VCaP (cell line): ENCODE measurements around the gene SERTAD3.

ENCODE experiments used
- H3K27ac ChIP-seq: fragments of 450-650 bp; 2 replicates; pipeline ENCODE4 v1.5.1; 2017
- CTCF ChIP-seq: fragments of 450-650 bp; conservative IDR thresholded peaks from 2 replicates; pipeline ENCODE4 v1.5.1; 2017; ENCODE audit warnings: mild to moderate bottlenecking, moderate library complexity

Gene SERTAD3

GRCh38 chr19:40421993-40422747 lies 22.0 kb downstream of the SERTAD3 start:
- H3K27ac ChIP-seq, result peak overlapping the region; percentile 95
- no peak for TF ChIP-seq CTCF

GRCh38 chr19:40420766-40421765 lies 23.1 kb downstream of the SERTAD3 start:
- peak overlapping the region; percentile 95 for H3K27ac ChIP-seq
- TF ChIP-seq CTCF, result peak; percentile 98

- peak overlapping the region; percentile 95 for H3K27ac ChIP-seq
- TF ChIP-seq CTCF, result 0 out of 2 replicates have a peak, but pooled peaks have one; percentile 2
These were observed 23.7 kb downstream of the SERTAD3 start for GRCh38 chr19:40420451-40420765.

GRCh38 chr19:40419780-40420179 lies 24.4 kb downstream of the SERTAD3 start:
- H3K27ac ChIP-seq, result no peak overlapping the region
- TF ChIP-seq CTCF, result no peak

- TF ChIP-seq CTCF, result no peak
- no peak overlapping the region for H3K27ac ChIP-seq
These were observed 25.0 kb downstream of the SERTAD3 start for GRCh38 chr19:40419066-40419612.

- TF ChIP-seq CTCF, result no peak
- H3K27ac ChIP-seq, result no peak overlapping the region
These were observed 26.1 kb downstream of the SERTAD3 start for GRCh38 chr19:40418040-40418439.

- H3K27ac ChIP-seq, result no peak overlapping the region
- no peak for TF ChIP-seq CTCF
These were observed 26.5 kb downstream of the SERTAD3 start for GRCh38 chr19:40417643-40417981.
